ENCODE results near the gene PRKD3. TPM values are rescaled to one million over a fixed set of nuclear protein-coding genes. Genes with fewer than 3 reads are reported as not detected.
A peak's percentile ranks its signal among the peaks of the same experiment; 100 is the strongest.

PRKD3 gene
- polyA plus RNA-seq, 1 donor from 2014 or later = 5.9 TPM

GRCh38 chr2:37357530-37357929 is 32.9 kb upstream of the PRKD3 start:
- Histone ChIP-seq H3K27me3 (ENCODE audit: insufficient read depth, low read depth, low read length) (no peaks in the 10 kb centered on the region), H3K79me2 (replicated peaks; ENCODE audit: insufficient read depth, low read length) (no peaks in the 10 kb centered on the region), H3K36me3 (ENCODE audit: insufficient read depth, low read length) (no peaks in the 10 kb centered on the region), H3K9ac (ENCODE audit: low read length) (no peak overlapping the region), H3K4me2 (ENCODE audit: low read length) (peak overlapping the region; percentile 6), H3K9me3 (ENCODE audit: low read length) (no peaks in the 10 kb centered on the region), H2AFZ (ENCODE audit: low read depth, low read length) (no peak overlapping the region), H4K20me1 (ENCODE audit: insufficient read depth) (no peaks in the 10 kb centered on the region), H3K4me3 (ENCODE audit: low read length) (no peak overlapping the region), H3F3A (ENCODE audit: insufficient read depth, low read length, poor library complexity, severe bottlenecking) (no peaks in the 10 kb centered on the region), H3K9me2 (ENCODE audit: insufficient read depth, low read length) (no peaks in the 10 kb centered on the region), H3K27ac (ENCODE audit: low read length) (no peak overlapping the region)
- TF ChIP-seq POLR2AphosphoS5 (IDR thresholded peaks at IDR 0.05) = peak; percentile 62
- TF ChIP-seq EP300 (conservative IDR thresholded peaks at IDR 0.05; ENCODE audit: poor library complexity, severe bottlenecking) = no peak

GRCh38 chr2:37357069-37357468 is 32.4 kb upstream of the PRKD3 start:
- Histone ChIP-seq H3K79me2 (replicated peaks; ENCODE audit: insufficient read depth, low read length) (no peaks in the 10 kb centered on the region), H3F3A (ENCODE audit: insufficient read depth, low read length, poor library complexity, severe bottlenecking) (no peaks in the 10 kb centered on the region), H3K27me3 (ENCODE audit: insufficient read depth, low read depth, low read length) (no peaks in the 10 kb centered on the region), H3K27ac (ENCODE audit: low read length) (no peak overlapping the region), H3K4me2 (ENCODE audit: low read length) (no peak overlapping the region), H4K20me1 (ENCODE audit: insufficient read depth) (no peaks in the 10 kb centered on the region), H3K9ac (ENCODE audit: low read length) (no peak overlapping the region), H3K9me3 (ENCODE audit: low read length) (no peaks in the 10 kb centered on the region), H2AFZ (ENCODE audit: low read depth, low read length) (no peak overlapping the region), H3K36me3 (ENCODE audit: insufficient read depth, low read length) (no peaks in the 10 kb centered on the region), H3K4me3 (ENCODE audit: low read length) (no peak overlapping the region), H3K9me2 (ENCODE audit: insufficient read depth, low read length) (no peaks in the 10 kb centered on the region)
- TF ChIP-seq MXI1 (conservative IDR thresholded peaks at IDR 0.05; ENCODE audit: poor library complexity, severe bottlenecking) (no peak), SMC3 (conservative IDR thresholded peaks at IDR 0.05; ENCODE audit: poor library complexity) (no peak), TAF1 (IDR thresholded peaks at IDR 0.05; ENCODE audit: low read depth) (no peak), EP300 (conservative IDR thresholded peaks at IDR 0.05; ENCODE audit: poor library complexity, severe bottlenecking) (no peak), EZH2 (IDR thresholded peaks at IDR 0.05; ENCODE audit: borderline replicate concordance, insufficient read depth, low read length, poor library complexity, severe bottlenecking) (no peak), CTCF (IDR thresholded peaks at IDR 0.05; ENCODE audit: poor library complexity, severe bottlenecking) (no peak), POLR2AphosphoS5 (IDR thresholded peaks at IDR 0.05) (no peak), REST (IDR thresholded peaks at IDR 0.05; ENCODE audit: borderline replicate concordance) (no peak), RAD21 (conservative IDR thresholded peaks at IDR 0.05) (no peak)

GRCh38 chr2:37356299-37356698 is 31.7 kb upstream of the PRKD3 start:
- Histone ChIP-seq H3K27me3 (ENCODE audit: insufficient read depth, low read depth, low read length) (no peaks in the 10 kb centered on the region), H3K9ac (ENCODE audit: low read length) (no peak overlapping the region), H3K27ac (ENCODE audit: low read length) (no peak overlapping the region), H3F3A (ENCODE audit: insufficient read depth, low read length, poor library complexity, severe bottlenecking) (no peaks in the 10 kb centered on the region), H3K79me2 (replicated peaks; ENCODE audit: insufficient read depth, low read length) (no peaks in the 10 kb centered on the region), H3K4me2 (ENCODE audit: low read length) (no peak overlapping the region), H3K4me3 (ENCODE audit: low read length) (no peak overlapping the region), H4K20me1 (ENCODE audit: insufficient read depth) (no peaks in the 10 kb centered on the region), H2AFZ (ENCODE audit: low read depth, low read length) (no peak overlapping the region), H3K9me2 (ENCODE audit: insufficient read depth, low read length) (no peaks in the 10 kb centered on the region), H3K36me3 (ENCODE audit: insufficient read depth, low read length) (no peaks in the 10 kb centered on the region), H3K9me3 (ENCODE audit: low read length) (no peaks in the 10 kb centered on the region)
- no peak for TF ChIP-seq MXI1 (conservative IDR thresholded peaks at IDR 0.05; ENCODE audit: poor library complexity, severe bottlenecking)
- TF ChIP-seq EZH2 (IDR thresholded peaks at IDR 0.05; ENCODE audit: borderline replicate concordance, insufficient read depth, low read length, poor library complexity, severe bottlenecking) = no peak
- TF ChIP-seq RAD21 (conservative IDR thresholded peaks at IDR 0.05) = no peak
- TF ChIP-seq TAF1 (IDR thresholded peaks at IDR 0.05; ENCODE audit: low read depth) = no peak
- no peak for TF ChIP-seq EP300 (conservative IDR thresholded peaks at IDR 0.05; ENCODE audit: poor library complexity, severe bottlenecking)
- no peak for TF ChIP-seq POLR2AphosphoS5 (IDR thresholded peaks at IDR 0.05)
- TF ChIP-seq REST (IDR thresholded peaks at IDR 0.05; ENCODE audit: borderline replicate concordance) = no peak
- TF ChIP-seq SMC3 (conservative IDR thresholded peaks at IDR 0.05; ENCODE audit: poor library complexity) = no peak
- TF ChIP-seq CTCF (IDR thresholded peaks at IDR 0.05; ENCODE audit: poor library complexity, severe bottlenecking) = no peak

All from neural cell (in vitro differentiated cells).